HEK293T (cell line): ENCODE measurements around the gene RNF8.

ENCODE experiments used
- BHLHE40 ChIP-seq: fragments of 450-650 bp; IDR thresholded peaks from 2 replicates; pipeline ENCODE4 v1.6.1; 2016; ENCODE audit warnings: mild to moderate bottlenecking, moderate library complexity, borderline replicate concordance
- ELF4 ChIP-seq: fragments of 450-650 bp; IDR thresholded peaks from 2 replicates; pipeline ENCODE4 v1.6.1; 2017; ENCODE audit warnings: antibody characterized with exemption
- FOXK2 ChIP-seq: fragments of 450-650 bp; IDR thresholded peaks from 2 replicates; pipeline ENCODE4 v1.6.1; 2016; ENCODE audit warnings: mild to moderate bottlenecking
- NFRKB ChIP-seq: fragments of 450-650 bp; IDR thresholded peaks from 2 replicates; pipeline ENCODE4 v1.6.1; 2016; ENCODE audit warnings: mild to moderate bottlenecking, moderate library complexity
- SP1 ChIP-seq: fragments of 450-650 bp; IDR thresholded peaks from 2 replicates; pipeline ENCODE4 v1.6.1; 2017
- SUZ12 ChIP-seq: fragments of 450-650 bp; IDR thresholded peaks from 2 replicates; pipeline ENCODE4 v1.6.1; 2016; ENCODE audit warnings: mild to moderate bottlenecking
- TARDBP ChIP-seq: fragments of 450-650 bp; IDR thresholded peaks from 2 replicates; pipeline ENCODE4 v1.6.1; 2016
- ZNF384 ChIP-seq: fragments of 450-650 bp; IDR thresholded peaks from 2 replicates; pipeline ENCODE4 v1.6.1; 2016
- TF ChIP-seq, protein P1 (sequence below): fragments of 450-650 bp; IDR thresholded peaks from 2 replicates; pipeline ENCODE4 v1.6.1; 2016

DNA sequence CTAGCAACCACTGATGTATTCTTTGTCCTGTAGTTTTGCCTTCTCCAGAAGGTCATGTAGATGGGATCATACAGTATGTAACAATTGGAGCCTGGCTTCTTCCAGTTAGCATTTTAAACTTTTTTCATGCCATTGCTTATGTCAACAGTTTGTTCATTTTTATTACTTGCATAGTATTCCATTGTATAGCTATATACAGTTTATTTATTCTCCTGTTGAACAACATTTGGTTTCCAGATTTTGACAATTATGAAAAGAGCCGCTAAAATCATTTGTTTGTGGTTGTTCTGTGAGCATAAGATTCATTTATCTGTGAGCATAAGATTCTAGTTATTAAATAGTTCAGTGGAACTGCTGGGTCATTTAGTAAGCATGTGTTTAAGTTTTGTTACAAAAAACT is 55.7 kb downstream of the RNF8 start:
- TF ChIP-seq NFRKB (no peak), ELF4 (no peak), TARDBP (no peak), BHLHE40 (no peak), SP1 (no peak), FOXK2 (no peak), ZNF384 (no peak), SUZ12 (no peak)
- TF ChIP-seq, protein P1, sequence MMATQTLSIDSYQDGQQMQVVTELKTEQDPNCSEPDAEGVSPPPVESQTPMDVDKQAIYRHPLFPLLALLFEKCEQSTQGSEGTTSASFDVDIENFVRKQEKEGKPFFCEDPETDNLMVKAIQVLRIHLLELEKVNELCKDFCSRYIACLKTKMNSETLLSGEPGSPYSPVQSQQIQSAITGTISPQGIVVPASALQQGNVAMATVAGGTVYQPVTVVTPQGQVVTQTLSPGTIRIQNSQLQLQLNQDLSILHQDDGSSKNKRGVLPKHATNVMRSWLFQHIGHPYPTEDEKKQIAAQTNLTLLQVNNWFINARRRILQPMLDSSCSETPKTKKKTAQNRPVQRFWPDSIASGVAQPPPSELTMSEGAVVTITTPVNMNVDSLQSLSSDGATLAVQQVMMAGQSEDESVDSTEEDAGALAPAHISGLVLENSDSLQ: no peak
